Common myeloid progenitor, CD34-positive (primary cell): ENCODE results near the gene EPHA5.

Source experiments
- CTCF ChIA-PET: fragments of 350-600 bp; sonication (Branson Sonifier 250); formaldehyde crosslinking; loops from one replicate; lab custom pipeline; 2021; ENCODE audit warnings: antibody characterized with exemption; lab: Charles Lee
- POLR2A ChIA-PET: fragments of 350-600 bp; sonication (Branson Sonifier 250); formaldehyde crosslinking; loops from one replicate; lab custom pipeline; 2021; ENCODE audit warnings: antibody characterized with exemption; lab: Charles Lee
- DNase-seq, 3 donors: peaks; one replicate each; pipeline versions ENCODE4 v3.0.0 to v3.0.0-alpha.2; 2013
- H3K27ac ChIP-seq, 2 experiments: 1 replicate in 1 of 2; 2 replicates in 1 of 2; pipeline ENCODE4 v1.7.0; 2013; ENCODE audit warnings: inconsistent platforms in 2 of 2, low read length in 2 of 2, mild to moderate bottlenecking in 2 of 2, low read depth in 1 of 2, moderate library complexity in 1 of 2; ENCODE audit not compliant: severe bottlenecking in 2 of 2, insufficient read depth in 1 of 2, poor library complexity in 1 of 2
- H3K27me3 ChIP-seq, 5 experiments: replicated peaks in 2 of 5; 1 replicate in 3 of 5; 2 replicates in 2 of 5; pipeline versions ENCODE4 v1.6.1 to v1.7.0; 2013; ENCODE audit warnings: low read length in 4 of 5, mild to moderate bottlenecking in 2 of 5, moderate library complexity in 2 of 5, inconsistent platforms in 1 of 5; ENCODE audit not compliant: insufficient read depth in 5 of 5, control insufficient read depth in 4 of 5
- H3K36me3 ChIP-seq, 4 experiments: 1 replicate in 2 of 4; 2 replicates in 2 of 4; pipeline versions ENCODE4 v1.6.1 to v1.7.0; 2013; ENCODE audit warnings: low read length in 3 of 4, control low read depth in 1 of 4, mild to moderate bottlenecking in 1 of 4; ENCODE audit not compliant: control insufficient read depth in 4 of 4, insufficient read depth in 4 of 4
- H3K4me1 ChIP-seq, 4 experiments: 1 replicate in 3 of 4; 2 replicates in 1 of 4; pipeline versions ENCODE4 v1.6.1 to v1.7.1; 2013; ENCODE audit warnings: low read length in 3 of 4, mild to moderate bottlenecking in 3 of 4, control low read depth in 1 of 4, inconsistent platforms in 1 of 4, moderate library complexity in 1 of 4; ENCODE audit not compliant: control insufficient read depth in 4 of 4, insufficient read depth in 4 of 4; ENCODE audit errors: control extremely low read depth in 1 of 4
- H3K4me3 ChIP-seq, 7 experiments: 1 replicate in 4 of 7; 2 replicates in 3 of 7; pipeline versions ENCODE4 v1.5.1 to v1.7.0; 2013; ENCODE audit warnings: mild to moderate bottlenecking in 7 of 7, low read length in 6 of 7, moderate library complexity in 6 of 7, inconsistent platforms in 2 of 7, low read depth in 2 of 7, control low read depth in 1 of 7; ENCODE audit not compliant: insufficient read depth in 4 of 7, control insufficient read depth in 1 of 7; ENCODE audit errors: extremely low read depth in 1 of 7
- H3K9me3 ChIP-seq, 5 experiments: 1 replicate in 4 of 5; 2 replicates in 1 of 5; pipeline versions ENCODE4 v1.6.1 to v1.7.1; 2013; ENCODE audit warnings: low read length in 4 of 5, mild to moderate bottlenecking in 2 of 5, inconsistent platforms in 1 of 5, low read depth in 1 of 5, moderate library complexity in 1 of 5; ENCODE audit not compliant: control insufficient read depth in 4 of 5, insufficient read depth in 2 of 5; ENCODE audit errors: control extremely low read depth in 1 of 5
- WGBS: methylation state at CpG from one replicate; pipeline ENCODE4 v1.1.5; 2013; ENCODE audit not compliant: insufficient coverage; 5-methylcytosine and 5-hydroxymethylcytosine counted together

Gene EPHA5

GRCh38 chr4:65437102-65437501, 233.2 kb downstream of the EPHA5 start:
- Histone ChIP-seq H3K4me3 (no peak overlapping the region), H3K4me1 (no peaks in the 10 kb centered on the region), H3K36me3 (no peaks in the 10 kb centered on the region), H3K9me3 (no peaks in the 10 kb centered on the region), H3K27me3 (no peaks in the 10 kb centered on the region), H3K27ac (no peak overlapping the region)
- CTCF ChIA-PET, result no interaction called here
- no peak for DNase-seq
- no CpG with 5 or more reads among the region's 1 CpG for WGBS
- POLR2A ChIA-PET, result no interaction called here

- ChIA-PET CTCF (no interaction called here), POLR2A (no interaction called here)
- H3K9me3 ChIP-seq, result no peaks in the 10 kb centered on the region
- H3K27me3 ChIP-seq, result no peaks in the 10 kb centered on the region
- no peaks in the 10 kb centered on the region for H3K4me1 ChIP-seq
- H3K4me3 ChIP-seq, result no peak overlapping the region
- H3K27ac ChIP-seq, result no peak overlapping the region
- H3K36me3 ChIP-seq, result no peaks in the 10 kb centered on the region
- no CpG with 5 or more reads among the region's 1 CpG for WGBS
- no peak for DNase-seq
Measured at GRCh38 chr4:65422109-65422508, 248.2 kb downstream of the EPHA5 start.

- ChIA-PET POLR2A (no interaction called here), CTCF (no interaction called here)
- Histone ChIP-seq H3K27me3 (no peaks in the 10 kb centered on the region), H3K4me1 (no peaks in the 10 kb centered on the region), H3K4me3 (no peak overlapping the region), H3K9me3 (no peaks in the 10 kb centered on the region), H3K27ac (no peak overlapping the region), H3K36me3 (no peaks in the 10 kb centered on the region)
- DNase-seq, result no peak
Measured at GRCh38 chr4:65420036-65420435, 250.3 kb downstream of the EPHA5 start.

- H3K4me1 ChIP-seq, result no peaks in the 10 kb centered on the region
- H3K27ac ChIP-seq, result no peak overlapping the region
- no peaks in the 10 kb centered on the region for H3K9me3 ChIP-seq
- no peak for DNase-seq
- H3K27me3 ChIP-seq, result no peaks in the 10 kb centered on the region
- 59% methylated on average over 3 of the region's 3 CpGs for WGBS
- H3K36me3 ChIP-seq, result no peaks in the 10 kb centered on the region
- ChIA-PET POLR2A (no interaction called here), CTCF (no interaction called here)
- no peak overlapping the region for H3K4me3 ChIP-seq
Measured at GRCh38 chr4:65416891-65417290, 253.4 kb downstream of the EPHA5 start.

GRCh38 chr4:65407483-65407882, 262.8 kb downstream of the EPHA5 start:
- WGBS, result 100% methylated on average over 2 of the region's 4 CpGs
- H3K9me3 ChIP-seq, result no peaks in the 10 kb centered on the region
- DNase-seq, result no peak
- H3K4me1 ChIP-seq, result no peaks in the 10 kb centered on the region
- H3K27me3 ChIP-seq, result no peaks in the 10 kb centered on the region
- no peak overlapping the region for H3K27ac ChIP-seq
- CTCF ChIA-PET, result no interaction called here
- H3K36me3 ChIP-seq, result no peaks in the 10 kb centered on the region
- POLR2A ChIA-PET, result no interaction called here
- no peak overlapping the region for H3K4me3 ChIP-seq

- POLR2A ChIA-PET, result no interaction called here
- H3K4me1 ChIP-seq, result no peaks in the 10 kb centered on the region
- CTCF ChIA-PET, result no interaction called here
- H3K36me3 ChIP-seq, result no peaks in the 10 kb centered on the region
- no peak overlapping the region for H3K4me3 ChIP-seq
- H3K9me3 ChIP-seq, result peaks cover 0 to 3% (median 0%) of the 10 kb centered on the region in 5 experiments
- no peaks in the 10 kb centered on the region for H3K27me3 ChIP-seq
- no peak overlapping the region for H3K27ac ChIP-seq
- DNase-seq, result no peak
Measured at GRCh38 chr4:65401083-65401482, 269.2 kb downstream of the EPHA5 start.

- Histone ChIP-seq H3K27ac (no peak overlapping the region), H3K36me3 (no peaks in the 10 kb centered on the region), H3K4me3 (no peak overlapping the region), H3K9me3 (peaks cover 0 to 4% (median 0%) of the 10 kb centered on the region in 5 experiments), H3K4me1 (no peaks in the 10 kb centered on the region), H3K27me3 (no peaks in the 10 kb centered on the region)
- DNase-seq, result no peak
- CTCF ChIA-PET, result no interaction called here
- POLR2A ChIA-PET, result no interaction called here
- WGBS, result 59% methylated on average over 4 of the region's 4 CpGs
Measured at GRCh38 chr4:65399084-65399483, 271.2 kb downstream of the EPHA5 start.
